HFF-Myc (cell line): ENCODE measurements around the gene DPP3.

Source experiments
- DNase-seq: peaks from one replicate; pipeline ENCODE4 v3.0.0-alpha.2; 2011; ENCODE audit warnings: low read depth; ENCODE audit errors: extremely low read depth
- H3K4me3 ChIP-seq: replicated peaks from 2 replicates; pipeline ENCODE4 v1.5.1; 2011; ENCODE audit warnings: low read depth, mild to moderate bottlenecking, control low read depth, low read length
- TF ChIP-seq, protein P1 (sequence below): IDR thresholded peaks from 2 replicates; pipeline ENCODE4 v1.5.1; 2012; ENCODE audit warnings: mild to moderate bottlenecking, low read depth, low read length, control low read depth; ENCODE audit errors: missing control alignments

Gene DPP3

DNA sequence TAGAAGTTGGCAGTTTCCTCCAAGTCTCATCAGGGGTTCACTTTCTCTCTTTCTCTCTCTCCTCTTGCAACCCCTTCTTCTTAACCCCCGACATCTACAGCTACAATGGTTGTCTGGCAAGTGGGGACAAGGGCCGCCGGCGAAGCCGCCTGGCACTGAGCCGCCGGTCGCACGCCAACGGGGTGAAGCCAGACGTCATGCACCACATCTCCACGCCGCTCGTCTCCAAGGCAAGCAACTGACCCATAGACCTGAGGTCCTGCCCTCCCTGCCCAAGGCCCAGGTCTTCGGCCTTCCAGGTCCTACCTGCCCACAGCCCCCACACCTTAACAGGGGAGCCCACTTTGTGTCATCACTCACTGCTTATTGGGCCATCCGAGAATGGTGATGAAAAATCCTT, 9.1 kb upstream of the DPP3 start:
- no peak overlapping the region for H3K4me3 ChIP-seq
- no peak for DNase-seq
- TF ChIP-seq, protein P1, sequence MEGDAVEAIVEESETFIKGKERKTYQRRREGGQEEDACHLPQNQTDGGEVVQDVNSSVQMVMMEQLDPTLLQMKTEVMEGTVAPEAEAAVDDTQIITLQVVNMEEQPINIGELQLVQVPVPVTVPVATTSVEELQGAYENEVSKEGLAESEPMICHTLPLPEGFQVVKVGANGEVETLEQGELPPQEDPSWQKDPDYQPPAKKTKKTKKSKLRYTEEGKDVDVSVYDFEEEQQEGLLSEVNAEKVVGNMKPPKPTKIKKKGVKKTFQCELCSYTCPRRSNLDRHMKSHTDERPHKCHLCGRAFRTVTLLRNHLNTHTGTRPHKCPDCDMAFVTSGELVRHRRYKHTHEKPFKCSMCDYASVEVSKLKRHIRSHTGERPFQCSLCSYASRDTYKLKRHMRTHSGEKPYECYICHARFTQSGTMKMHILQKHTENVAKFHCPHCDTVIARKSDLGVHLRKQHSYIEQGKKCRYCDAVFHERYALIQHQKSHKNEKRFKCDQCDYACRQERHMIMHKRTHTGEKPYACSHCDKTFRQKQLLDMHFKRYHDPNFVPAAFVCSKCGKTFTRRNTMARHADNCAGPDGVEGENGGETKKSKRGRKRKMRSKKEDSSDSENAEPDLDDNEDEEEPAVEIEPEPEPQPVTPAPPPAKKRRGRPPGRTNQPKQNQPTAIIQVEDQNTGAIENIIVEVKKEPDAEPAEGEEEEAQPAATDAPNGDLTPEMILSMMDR = no peak

DNA sequence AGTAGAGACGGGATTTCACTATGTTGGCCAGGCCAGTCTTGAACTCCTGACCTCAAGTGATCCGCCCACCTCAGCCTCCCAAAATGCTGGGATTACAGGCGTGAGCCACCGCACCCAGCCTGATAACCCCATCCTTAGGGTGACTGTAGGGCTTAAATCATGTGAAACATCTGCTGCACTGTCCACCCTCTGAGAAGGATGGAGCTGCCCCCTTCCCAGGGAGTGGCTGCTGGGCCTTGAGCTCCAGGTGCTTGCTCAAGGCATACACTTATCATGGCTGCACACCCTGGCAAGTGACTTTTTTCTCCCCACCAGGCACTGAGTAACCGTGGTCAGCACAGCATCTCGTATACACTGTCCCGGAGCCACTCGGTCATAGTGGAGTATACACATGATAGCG, 8.2 kb upstream of the DPP3 start:
- TF ChIP-seq, protein P1 = no peak
- no peak for DNase-seq
- H3K4me3 ChIP-seq = no peak overlapping the region

- TF ChIP-seq, protein P1 = no peak
- no peak overlapping the region for H3K4me3 ChIP-seq
- DNase-seq = no peak
These were observed 7.1 kb upstream of the DPP3 start for GRCh38 chr11:66473167-66473566.

DNA sequence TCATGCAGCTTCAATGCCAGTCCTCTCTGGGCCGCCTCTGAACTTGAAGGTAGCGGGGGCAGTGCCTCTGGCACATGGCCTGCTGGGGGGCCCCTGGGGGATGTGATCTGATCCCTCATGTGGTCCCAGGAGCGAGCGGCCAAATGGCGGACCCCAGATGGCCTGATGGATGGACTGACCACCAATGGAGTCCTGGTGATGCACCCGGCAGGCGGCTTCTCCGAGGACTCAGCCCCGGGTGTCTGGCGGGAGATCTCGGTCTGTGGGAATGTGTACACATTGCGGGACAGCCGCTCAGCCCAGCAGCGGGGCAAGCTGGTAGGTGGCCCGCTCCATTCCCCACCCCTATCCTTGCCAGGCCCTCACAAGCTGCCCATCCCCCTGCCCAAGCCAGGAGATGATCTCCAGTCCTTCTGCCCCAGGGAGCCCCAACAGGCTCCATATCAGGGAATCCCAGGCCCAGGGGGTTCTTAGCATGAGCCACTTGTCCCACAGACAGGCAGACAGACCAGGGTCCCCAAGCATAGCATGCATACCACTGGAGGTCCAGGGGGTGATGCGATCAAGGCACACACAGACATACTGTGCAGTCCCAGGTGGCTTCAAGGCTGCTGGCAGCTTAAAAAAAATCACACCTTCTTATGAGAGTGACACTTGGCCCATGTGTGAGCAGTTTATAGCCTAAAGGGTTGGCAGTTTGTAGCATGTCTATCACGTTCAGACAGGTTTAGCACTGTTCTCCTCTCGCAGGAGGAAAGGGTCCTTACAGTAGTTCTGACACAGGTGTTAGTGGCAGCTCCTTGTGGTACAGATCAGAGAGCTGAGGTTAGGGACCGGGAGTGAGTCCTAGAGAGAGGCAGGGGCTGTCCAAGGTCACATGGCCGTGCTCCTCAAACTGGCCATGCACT, 6.4 kb upstream of the DPP3 start:
- H3K4me3 ChIP-seq = no peak overlapping the region
- TF ChIP-seq, protein P1 = no peak
- no peak for DNase-seq

DNA sequence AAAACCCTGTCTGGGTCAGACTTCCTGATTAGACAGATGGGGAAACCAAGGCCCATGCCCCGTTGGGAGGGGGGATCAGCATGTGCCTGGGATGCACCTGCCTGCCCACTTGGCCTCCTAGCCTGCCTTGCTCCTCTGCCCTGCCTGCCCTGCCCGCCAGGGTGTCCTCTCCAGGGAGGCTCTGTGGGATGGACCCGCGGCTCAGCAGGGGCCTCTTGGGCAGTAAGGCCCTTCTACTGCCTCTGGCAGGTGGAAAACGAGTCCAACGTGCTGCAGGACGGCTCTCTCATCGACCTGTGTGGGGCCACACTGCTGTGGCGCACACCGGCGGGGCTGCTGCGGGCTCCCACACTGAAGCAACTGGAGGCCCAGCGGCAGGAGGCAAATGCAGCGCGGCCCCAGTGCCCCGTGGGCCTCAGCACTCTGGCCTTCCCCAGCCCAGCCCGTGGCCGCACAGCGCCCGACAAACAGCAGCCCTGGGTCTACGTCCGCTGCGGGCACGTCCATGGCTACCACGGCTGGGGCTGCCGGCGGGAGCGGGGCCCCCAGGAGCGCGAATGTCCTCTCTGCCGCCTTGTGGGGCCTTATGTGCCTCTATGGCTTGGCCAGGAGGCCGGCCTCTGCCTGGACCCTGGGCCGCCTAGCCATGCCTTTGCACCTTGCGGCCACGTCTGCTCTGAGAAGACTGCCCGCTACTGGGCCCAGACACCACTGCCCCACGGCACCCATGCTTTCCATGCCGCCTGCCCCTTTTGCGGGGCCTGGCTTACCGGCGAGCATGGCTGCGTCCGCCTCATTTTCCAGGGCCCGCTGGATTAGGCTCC, 4.7 kb upstream of the DPP3 start:
- no peak for DNase-seq
- no peak overlapping the region for H3K4me3 ChIP-seq
- TF ChIP-seq, protein P1 = no peak

DNA sequence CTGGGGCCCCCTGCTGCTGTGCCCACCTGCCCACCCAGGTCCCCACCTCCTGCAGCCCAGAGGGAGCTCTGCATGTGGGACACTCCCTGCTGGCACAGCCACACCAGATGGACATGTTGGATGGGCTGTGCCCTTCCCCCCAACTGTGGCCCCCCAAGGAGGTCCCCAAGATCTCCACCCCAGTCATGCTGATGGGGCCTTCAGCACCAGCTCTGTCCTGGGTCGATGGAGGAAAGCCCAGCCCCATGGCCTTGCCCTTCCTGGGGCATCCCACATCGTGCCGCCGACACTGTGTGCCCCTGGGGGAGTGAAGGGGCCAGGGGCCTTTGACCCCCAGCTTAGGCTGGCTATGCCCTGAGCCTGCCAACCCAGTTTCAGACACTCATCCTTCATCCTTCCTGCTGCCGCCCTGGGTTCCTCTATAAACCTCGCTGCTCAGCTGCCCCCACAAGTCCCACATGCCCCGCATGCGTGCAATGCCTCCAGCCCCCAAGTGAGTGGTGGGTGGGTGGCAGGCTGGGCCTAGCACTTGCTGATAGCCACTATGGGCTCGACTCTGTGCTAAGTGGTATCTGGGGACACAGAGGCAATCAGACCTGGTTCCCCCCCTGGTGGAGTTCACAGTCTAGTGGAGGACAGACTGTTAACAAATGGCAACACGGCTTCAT, 3.9 kb upstream of the DPP3 start:
- no peak overlapping the region for H3K4me3 ChIP-seq
- no peak for DNase-seq
- TF ChIP-seq, protein P1 = no peak
